Measurements from ENCODE around the gene TRIM7.

Gene TRIM7

DNA sequence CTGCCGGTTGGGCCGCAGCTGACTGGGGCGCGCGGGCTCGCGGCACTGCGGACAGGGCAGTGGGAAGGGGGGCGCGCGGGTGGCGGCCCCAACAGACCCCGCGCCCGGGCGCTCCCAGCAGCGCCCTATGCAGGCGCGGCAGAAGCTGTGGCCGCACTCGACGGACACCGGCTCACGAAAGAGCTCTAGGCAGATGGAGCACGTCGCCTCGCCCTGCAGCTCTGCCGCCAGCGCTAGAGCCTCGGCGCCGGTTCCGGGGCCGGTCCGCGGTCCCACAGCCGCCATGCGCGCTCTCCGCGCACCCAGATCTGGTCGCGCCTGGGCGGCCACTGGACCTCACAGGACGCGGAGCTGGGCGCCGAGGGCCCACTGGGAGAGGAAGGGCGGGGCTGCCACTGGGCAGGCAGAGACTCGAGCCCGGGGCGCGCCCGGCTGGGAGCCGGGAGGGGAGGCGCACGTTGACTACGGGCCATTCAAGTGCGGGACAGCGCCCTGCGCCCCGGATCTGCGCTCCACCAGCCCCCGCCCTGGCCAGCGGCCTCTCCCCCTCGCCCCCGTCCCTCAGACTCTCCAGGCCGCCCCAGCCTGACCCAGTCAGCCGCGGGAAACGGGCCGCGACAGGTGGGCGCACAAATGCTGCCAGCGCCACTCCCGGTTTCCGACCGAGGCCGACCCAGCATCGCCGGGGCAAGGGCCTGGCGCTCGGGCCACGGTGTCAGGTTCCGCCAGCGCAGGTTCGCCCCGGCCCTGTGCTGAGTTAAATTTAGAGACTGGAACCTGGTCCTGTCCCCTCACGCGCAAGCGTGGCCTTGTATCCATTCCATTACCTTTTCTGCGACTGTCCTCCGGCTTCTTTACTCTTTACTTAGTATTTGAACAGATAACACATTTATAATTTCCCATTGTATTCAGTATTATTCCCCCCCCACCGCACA, at the start of gene TRIM7:
Gene TRIM7 (minus strand): TSS at position 371 of the 935 bp plus-strand sequence. CDS start 86 bp downstream, at position 285.
- DNase-seq, result no peak

- DNase-seq, result no peak
Observed at GRCh38 chr5:181248277-181248676, 43.3 kb upstream of the TRIM7 start.

DNA sequence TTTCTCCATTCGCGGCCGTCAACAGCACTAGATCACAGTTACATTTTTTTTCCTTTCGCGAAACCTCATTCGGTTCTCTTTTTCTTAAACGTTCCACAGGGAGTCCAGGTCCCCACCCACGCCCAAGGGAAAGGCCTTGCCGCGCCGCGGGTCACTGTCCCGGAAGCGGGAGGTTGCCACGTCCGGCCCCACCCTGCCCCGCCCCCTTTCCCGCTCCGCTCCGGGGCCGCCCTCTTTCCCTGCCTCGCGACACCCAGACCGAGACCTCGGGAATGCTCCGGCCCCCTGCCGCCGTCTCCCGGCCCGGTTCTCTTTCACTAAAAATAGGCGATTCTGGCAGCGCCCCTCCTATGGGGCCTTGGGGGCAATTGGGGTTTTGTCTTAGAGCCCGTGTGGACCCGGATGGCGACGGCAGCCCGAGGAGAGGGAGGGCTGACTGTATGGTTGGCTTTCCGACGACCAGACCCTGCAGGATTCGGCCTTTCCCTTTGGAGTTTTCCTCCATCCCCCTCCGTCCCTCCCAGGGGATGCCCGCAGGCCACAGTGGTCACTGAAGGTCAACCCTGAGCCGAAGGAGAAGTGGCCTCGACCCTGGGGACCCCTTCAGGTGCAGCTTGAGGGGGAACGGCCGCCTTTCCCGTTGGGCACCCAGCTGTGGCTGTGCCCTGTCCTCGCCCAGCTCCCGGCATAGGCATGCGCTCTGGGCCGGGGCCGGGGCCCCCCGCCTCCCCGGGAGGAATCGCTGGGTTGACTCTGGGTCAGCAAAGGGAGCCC, 41.5 kb upstream of the TRIM7 start:
- no peak for DNase-seq

- no peak for DNase-seq
Observed at GRCh38 chr5:181245427-181246275, 40.7 kb upstream of the TRIM7 start.

- no peak for DNase-seq
Observed at GRCh38 chr5:181243564-181244343, 38.8 kb upstream of the TRIM7 start, which contains the start of gene RACK1. RACK1 (minus strand) TSS chr5:181243906; CDS start chr5:181243800, 106 bp downstream.

GRCh38 chr5:181243018-181243563, 38.1 kb upstream of the TRIM7 start:
- DNase-seq, result no peak

GRCh38 chr5:181242031-181242451, 37.0 kb upstream of the TRIM7 start:
- DNase-seq, result no peak

DNA sequence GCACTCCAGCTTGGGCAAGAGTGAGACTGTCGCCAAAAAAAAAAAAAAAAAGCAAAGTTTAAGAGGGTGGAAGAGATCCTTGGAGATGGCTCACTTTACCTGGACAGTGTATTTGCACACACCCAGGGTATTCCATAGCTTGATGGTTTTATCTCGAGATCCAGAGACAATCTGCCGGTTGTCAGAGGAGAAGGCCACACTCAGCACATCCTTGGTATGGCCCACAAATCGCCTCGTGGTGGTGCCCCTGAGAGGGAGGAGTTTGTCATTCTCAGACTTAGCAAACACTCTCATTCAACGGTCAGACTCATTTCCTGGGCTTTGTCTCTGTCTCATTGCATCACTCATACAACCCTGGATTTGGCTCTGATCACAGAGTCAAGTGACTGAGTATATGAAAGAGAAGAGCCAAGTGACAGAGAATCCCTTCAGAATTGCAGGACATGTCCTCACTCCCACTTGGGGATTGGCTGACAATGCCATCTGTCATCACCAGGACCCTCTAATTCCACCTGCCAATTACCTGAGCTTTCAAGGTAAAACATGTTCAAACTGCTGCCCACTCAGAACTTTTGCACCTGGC, 36.5 kb upstream of the TRIM7 start:
- no peak for DNase-seq

DNA sequence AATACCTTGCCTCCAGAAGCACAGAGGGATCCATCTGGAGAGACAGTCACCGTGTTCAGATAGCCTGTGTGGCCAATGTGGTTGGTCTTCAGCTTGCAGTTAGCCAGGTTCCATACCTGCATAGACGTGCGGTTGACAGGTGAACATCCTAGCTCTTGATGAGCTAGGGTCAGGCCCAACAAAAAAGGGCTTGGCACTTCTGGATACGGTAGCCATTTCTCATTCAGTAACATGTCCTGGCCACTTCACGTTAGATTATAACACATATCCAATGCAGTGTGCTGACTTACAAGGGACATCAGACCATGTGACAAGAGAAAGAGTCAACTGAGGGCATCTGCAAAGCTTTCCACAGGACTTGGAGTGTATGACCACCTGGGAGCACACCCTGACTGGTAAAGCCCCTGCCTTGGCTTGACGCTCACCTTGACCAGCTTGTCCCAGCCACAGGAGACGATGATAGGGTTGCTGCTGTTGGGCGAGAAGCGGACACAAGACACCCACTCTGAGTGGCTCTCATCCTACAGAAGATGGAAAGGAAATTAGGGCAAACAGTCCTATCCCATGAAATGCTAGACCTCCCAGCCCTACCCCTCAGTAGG, 34.2 kb upstream of the TRIM7 start:
- no peak for DNase-seq

- no peak for DNase-seq
Observed at GRCh38 chr5:181237729-181238385, 32.9 kb upstream of the TRIM7 start.

DNA sequence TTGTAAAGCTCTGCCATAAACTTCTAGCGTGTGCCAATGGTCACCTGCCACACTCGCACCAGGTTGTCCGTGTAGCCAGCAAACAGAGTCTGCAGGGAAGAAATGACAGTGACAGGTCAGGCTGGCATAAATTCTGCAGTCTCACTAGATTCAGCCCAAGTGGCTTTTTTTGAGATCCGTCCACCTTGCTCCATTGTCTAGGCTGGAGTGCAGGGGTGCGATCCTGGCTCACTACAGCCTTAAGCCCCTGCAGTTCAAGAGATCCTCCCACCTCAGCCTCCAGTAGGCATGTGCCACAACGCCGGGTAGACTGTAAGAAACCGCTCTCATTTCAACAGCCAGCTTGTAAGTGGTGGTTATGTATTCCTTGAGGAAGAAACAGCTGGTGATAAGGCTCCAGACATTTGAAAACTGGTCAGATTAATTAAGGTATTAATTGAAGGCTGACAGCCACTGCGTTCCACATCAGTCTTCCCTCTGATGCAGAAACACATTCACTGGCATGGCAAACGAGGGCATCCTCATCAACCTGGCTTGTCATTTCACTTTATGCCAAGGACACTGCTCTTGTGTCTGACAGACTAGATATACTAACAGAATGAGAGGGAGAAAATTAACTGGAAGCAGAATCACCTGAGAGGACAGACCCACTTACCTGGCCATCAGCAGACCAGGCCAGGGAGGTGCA, 32.1 kb upstream of the TRIM7 start:
- DNase-seq, result no peak

DNA sequence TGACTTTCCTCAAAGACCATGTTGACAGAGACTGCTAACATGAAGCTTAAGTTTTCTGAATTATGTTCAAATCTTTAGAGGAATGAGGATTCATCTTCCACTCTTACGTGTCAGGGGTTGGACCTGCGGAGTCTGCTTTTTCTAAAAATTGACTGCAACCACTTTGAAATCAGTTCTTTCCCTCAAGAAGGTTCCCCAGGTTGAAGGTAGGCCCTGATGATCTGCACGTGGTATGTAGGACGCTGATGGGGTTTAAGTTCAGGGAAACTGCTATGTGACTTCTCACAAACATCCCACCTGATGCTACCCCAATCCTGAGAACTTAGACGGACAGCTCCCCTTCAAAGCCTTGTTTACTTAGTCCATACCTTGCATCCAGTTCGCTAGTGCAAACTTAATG, 31.5 kb upstream of the TRIM7 start:
- no peak for DNase-seq

- DNase-seq, result no peak
Observed at GRCh38 chr5:181235689-181236366, 30.8 kb upstream of the TRIM7 start.

DNA sequence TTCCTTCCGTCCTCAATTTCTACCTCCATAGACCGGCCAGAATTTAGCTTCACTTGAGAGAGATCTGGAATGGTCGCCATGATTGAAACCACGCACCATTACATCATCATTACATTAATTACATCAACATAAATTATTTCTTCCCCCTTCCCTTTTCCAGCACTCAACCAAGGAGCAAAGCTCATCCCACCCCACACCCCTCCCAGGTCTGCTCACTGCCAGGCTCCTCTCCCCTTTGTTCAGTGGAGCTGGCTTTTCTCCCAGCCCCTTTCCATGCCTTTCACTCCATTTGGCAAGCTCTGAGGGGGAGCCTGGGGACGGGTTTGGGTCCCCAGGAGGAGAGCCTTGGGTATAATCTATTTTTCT, 30.3 kb upstream of the TRIM7 start:
- no peak for DNase-seq

DNA sequence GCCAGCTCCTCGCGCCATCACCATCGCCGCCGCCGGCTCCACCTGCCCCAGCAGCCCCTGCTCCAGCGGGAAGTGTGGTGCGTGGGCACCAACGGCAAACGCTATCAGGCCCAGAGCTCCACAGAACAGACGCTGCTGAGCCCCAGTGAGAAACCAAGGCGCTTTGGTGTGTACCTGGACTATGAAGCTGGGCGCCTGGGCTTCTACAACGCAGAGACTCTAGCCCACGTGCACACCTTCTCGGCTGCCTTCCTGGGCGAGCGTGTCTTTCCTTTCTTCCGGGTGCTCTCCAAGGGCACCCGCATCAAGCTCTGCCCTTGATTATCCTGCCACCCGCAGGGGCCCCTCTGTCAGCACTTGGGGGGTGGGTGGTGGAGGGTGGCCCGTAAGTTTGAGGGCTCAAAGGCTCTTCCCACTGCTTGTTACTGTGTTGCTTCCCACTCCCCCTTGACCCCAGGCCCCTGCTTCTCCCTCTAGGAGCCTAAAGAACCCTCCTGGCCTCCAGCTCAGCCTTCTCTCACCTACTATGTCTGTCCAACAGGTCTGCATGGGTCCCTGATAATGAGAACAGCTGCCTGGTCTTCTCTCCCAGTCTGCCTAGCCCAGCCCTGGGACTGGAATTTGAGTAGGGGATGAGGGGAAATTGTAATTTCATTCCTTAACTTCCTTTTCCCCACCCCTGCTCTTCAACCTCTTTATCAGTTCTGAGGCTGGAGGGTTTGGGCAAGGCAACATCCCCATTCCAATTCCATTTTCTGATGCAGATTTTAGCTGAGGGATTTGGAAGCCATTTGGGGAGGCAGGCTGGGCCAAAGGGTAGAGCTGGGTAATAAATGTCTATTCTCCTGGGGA, 29.7 kb upstream of the TRIM7 start:
- DNase-seq, result no peak

DNA sequence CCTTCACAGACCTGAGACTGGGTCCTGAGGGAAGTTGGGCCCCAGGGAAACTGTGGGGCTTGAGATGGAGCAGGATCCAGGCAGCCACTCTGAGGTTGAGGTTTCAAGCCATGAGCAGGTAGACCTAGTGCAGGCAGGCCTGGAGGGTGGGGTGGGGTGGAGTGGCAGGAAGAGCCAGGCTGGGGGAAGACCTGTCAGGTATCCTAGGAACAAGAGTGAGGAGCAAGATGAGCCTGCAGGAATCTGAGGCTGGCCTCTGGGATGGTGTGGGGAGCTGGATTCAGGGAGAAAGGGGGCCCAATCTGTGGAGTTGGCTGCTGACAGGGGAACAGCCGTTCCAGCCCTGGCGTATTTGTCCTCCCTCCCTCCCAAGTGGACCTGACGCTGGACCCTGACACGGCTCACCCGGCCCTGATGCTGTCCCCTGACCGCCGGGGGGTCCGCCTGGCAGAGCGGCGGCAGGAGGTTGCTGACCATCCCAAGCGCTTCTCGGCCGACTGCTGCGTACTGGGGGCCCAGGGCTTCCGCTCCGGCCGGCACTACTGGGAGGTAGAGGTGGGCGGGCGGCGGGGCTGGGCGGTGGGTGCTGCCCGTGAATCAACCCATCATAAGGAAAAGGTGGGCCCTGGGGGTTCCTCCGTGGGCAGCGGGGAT, 28.9 kb upstream of the TRIM7 start:
- DNase-seq, result no peak

- no peak for DNase-seq
Observed at GRCh38 chr5:181233088-181233800, 28.2 kb upstream of the TRIM7 start.

All from NCI-H446 (cell line).